HG02943 (cell line): ENCODE measurements around the gene LHFPL2.

Source experiments
- ATAC-seq: cut with Tn5 transposase; IDR thresholded peaks from one replicate; pipeline ENCODE4 v1.9.1; 2021; ENCODE audit warnings: mild to moderate bottlenecking, low read depth, moderate library complexity; ENCODE audit not compliant: unreplicated experiment

The LHFPL2 gene

GRCh38 chr5:78534148-78534904, 114.2 kb downstream of the LHFPL2 start:
- ATAC-seq: no peak

- ATAC-seq: no peak
Observed at GRCh38 chr5:78533356-78533755, 115.2 kb downstream of the LHFPL2 start.

- ATAC-seq: no peak
Observed at GRCh38 chr5:78530342-78531096, 118.1 kb downstream of the LHFPL2 start.

DNA sequence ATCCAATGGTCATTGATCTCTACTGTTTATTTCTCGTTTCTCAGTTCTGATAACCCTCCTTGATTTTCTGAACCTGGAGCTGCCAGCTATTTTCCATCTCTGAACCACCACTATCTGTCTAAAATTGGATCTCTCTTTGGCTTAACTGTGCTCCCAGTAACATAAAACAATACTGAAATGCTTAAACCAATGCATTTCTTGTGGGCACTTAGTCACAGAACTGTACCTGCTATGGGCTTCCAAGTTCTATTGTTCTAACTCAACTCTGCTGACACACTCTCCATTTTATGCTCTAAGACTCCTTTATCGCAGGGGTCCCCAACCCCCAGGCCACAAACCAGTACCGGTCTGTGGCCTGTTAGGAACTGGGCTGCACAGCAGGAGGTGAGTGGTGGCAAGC, 120.6 kb downstream of the LHFPL2 start:
- no peak for ATAC-seq

DNA sequence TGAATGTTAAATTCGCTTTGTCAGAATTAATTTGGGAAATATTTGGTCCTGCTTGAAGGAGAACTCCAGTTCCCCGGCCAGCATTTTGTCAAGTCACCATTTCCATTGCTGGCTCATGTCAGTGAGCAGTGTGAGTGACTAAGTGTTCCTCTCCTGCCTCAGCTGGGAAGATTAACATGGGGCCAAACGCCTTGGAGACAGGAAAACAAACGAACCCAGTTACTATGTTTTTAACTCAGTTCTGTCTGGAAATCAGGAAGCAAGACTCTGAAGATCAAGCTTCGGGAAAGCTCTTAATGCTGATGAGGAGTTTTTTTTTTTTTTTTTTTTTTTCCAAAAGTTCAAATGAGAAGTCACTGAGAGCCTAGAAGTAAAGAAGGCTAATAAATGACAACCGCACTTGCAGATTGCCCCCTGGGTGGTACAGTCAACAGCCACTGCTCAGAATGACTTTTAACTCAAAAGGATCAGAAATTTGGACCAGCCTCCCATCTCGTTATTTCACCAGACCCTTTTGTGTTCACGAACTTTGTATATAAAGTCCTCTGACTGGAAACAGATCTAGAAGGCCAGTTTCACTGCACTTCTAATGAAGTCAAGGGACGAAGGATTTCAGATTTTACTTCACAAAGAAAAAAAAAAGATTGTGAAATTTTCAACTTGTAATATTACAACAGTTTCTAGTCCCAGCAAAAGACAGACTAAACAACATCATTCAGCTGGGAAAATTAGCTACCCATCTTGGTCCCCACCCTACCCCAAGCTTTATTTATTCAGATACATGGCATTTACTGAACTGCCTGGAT, 121.3 kb downstream of the LHFPL2 start:
- ATAC-seq: no peak

- no peak for ATAC-seq
Observed at GRCh38 chr5:78526049-78526525, 122.5 kb downstream of the LHFPL2 start.

GRCh38 chr5:78523314-78524193, 125.0 kb downstream of the LHFPL2 start:
- ATAC-seq: no peak

GRCh38 chr5:78522476-78523260, 125.9 kb downstream of the LHFPL2 start:
- ATAC-seq: no peak

DNA sequence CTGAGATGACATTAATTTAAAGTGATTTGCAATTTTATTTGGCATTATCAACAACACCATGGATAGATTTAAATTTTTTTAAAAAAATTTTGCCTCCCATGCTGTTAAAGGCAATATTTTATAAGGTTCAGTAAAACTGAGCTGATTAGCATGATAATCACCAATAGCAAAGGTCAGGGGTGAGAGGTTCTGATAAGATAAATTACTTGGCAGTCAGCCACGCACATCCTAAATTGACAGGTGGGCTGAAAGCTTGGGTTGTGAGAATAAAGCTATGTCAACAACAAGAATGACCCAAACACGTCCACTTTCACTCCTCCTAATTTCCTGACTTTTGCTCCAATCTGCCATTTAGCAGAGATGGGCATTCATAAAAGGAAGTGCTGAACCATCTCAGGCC, 127.1 kb downstream of the LHFPL2 start:
- no peak for ATAC-seq

DNA sequence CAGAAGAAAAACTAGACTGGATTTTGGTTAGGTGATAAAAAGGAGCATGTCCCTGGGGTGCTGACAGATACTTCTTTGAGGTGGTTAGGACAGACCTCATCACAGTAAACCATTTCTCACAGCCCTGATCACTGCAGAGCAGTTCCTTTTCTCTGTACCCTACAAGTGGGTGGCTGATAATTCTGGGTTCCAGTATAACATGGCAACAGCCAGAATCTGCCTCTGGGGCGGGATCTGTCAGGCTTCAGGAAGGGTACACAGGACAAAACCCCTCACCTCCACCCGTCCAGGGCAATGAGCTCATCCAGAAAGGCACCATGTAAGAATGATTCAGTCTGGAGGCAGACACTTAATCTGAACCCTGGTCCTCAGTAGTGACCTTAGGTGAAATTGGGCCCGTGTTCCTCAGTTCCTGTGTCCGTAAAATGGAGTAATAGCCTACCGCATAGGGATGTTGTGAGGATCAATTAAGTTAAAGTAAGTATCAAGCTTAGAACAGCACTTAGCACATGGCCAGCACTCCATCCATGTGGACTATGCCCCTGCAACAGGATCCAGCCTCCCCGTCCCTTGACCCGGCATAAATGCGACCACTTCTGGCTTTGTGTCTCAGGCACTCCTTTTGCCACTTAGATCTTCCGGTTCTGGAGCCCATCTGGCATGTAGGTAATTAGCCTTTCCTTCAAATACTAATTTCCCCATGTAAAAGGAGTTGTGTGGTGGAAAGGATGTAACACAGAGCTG, 129.2 kb downstream of the LHFPL2 start:
- ATAC-seq: no peak

- ATAC-seq: no peak
Observed at GRCh38 chr5:78518365-78519197, 130.0 kb downstream of the LHFPL2 start.

DNA sequence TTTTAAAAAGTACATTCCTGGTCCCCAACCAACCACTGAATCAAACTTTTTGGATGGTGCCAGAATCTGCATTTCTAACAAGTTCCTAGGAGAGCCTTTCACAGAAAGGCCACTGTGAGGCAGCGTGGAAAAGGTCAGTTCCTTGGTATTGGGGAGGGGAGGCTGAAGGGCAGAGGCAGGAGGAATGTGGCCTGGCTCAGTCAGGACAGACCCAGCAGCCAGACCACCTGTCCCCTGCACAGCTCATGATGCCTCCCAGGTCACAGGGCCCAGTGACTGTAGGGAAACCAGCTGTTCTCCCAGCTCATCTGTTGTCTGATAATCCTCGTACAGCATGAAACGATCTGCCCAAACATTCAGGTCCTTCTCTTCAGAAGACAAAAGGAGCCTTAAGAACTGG, 132.9 kb downstream of the LHFPL2 start:
- no peak for ATAC-seq

DNA sequence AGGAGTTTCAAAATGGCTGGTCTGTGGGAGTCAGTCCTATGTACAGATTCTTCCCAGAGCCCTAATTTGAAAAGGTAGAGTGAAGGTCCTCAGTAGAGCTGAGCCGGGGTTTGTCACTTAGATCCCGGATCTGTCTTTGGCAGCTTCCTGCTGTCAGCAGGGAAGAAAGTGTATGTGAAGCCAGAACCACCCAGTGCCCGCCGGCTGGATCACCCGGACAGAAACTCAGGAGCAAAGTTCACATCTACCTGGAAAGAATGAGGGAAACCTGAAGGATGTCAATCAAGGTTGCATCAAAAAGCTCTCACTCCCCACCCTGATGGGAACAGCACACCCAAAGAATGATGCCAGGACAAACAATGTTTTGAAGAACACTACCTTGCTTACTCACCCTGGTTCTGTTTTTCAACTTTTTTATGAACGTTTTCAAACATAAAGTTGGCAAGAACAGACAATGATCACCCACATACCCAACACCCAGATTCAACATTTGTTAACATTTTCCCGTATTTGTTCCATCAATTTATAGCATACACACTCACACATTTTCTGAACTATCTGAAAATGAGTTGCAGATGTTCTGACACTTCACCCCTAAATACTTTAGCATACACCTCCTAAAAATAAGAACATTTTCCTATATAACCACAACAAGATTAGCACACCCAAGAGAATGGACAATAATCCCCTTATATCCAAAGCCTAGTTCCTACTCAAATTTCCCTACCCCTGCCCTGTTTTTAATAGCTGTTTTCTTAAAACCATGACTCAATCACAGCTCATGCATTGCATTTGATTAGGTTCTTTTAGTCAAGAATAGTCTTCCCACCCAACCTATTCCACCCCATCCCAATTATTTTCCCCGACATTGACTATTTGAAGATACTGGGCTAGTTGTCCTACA, 133.9 kb downstream of the LHFPL2 start:
- no peak for ATAC-seq

DNA sequence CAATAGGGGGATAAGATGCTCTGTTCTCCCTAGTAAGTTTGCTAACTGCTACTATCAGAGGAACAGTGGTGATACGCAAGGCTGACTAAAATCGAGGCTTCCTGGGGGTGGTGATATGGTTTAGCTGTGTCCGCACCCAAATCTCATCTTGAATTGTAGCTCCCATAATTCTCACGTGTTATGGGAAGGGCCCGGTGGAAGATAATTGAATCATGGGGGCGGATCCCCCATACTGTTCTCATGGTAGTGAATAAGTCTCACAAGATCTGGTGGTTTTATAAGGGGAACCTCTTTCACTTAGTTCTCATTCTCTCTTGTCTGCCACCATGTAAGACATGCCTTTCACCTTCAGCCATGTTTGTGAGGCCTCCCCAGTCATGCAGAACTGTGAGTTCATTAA, 135.1 kb downstream of the LHFPL2 start:
- ATAC-seq: no peak

DNA sequence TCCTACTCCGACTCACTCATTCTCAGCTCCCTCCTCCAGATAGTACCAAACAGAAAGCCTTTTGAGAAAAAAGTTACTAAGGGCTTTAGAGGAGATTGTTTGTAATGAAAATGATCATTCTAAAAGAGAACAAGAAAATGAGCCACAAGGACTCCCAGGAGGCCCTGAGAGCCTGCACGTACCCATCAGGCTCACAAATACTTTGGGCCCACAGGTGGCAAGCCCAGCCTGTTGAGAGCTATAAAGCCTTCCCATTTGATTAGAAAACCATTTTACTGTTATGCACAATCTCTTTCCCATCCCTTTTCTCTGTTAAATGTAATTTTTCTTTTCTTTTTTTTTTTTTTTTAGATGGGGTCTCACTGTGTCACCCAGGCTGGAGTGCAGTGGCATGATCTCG, 136.1 kb downstream of the LHFPL2 start:
- no peak for ATAC-seq

DNA sequence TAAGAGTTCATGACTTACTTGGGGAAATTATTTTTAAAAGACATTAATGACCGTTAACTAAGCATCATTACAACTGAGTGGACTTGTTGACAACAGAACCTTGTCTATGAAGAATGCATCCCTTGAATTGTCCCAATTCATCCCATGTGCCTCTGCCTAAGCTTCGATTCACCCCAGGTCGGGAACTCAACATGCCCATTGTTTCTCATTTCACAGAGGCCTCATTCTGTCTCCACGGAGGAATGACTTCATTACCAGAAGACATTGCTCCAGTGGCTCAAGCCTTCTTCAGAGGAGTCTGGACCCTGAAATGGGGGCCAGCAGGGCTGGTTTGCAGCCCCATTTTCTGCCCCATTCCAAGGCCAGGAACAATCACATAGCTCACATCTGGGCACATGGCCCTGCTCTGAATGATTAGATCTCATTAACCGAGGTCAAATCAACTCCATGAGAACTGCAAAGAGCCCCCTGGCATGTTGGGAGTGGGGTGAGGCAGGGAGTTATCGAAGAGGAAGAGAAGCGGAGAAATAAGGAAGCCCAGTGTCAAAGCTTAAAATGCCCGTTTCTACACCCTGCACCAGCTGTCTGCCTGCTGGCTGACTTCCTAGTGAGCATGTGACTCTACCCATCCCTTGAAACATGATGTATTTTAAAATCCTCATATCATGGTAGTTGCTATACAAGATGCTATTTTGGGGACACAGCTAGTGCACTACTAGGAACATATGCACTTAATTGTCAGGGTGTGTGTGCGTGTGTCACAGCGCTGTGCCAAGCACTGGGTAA, 137.3 kb downstream of the LHFPL2 start:
- ATAC-seq: no peak
